CD4-positive, alpha-beta T cell treated with Interleukin-21 for 1 hour (primary cell): ENCODE measurements around the gene ABCA10.
A peak's percentile ranks its signal among the peaks of the same experiment; 100 is the strongest.
"Not testable (repeated sequence)": the region's sequence is repeated elsewhere in the genome, so short reads cannot be mapped to it uniquely, and the experiment has no call there.

Source experiments
- DNase-seq: peaks from one replicate; pipeline ENCODE4 v3.0.0-alpha.2; 2020

ABCA10 gene

DNA sequence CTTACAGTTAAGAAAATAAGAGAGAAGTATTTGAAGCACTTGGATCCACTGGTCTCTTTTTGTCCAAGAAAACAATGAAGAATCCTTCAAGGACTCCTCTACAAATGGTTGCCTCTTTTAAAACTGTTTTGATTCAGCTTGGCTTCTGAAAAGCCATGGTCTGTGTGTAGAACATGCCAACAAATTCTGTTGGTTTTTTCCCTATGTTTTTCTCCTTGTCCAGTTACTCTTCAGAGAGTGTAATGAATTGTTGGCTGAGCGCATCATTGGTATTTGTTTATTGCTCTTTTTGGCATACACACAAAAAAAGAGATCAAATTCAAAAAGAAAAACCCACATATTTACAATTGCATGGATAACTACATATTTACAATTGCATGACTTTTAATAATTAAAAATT is at the start of gene ABCA10:
TSS of gene ABCA10 (minus strand) at position 249 of the 400 bp plus-strand sequence. CDS start 3,466 bp downstream, outside the sequence.
- no peak for DNase-seq

DNA sequence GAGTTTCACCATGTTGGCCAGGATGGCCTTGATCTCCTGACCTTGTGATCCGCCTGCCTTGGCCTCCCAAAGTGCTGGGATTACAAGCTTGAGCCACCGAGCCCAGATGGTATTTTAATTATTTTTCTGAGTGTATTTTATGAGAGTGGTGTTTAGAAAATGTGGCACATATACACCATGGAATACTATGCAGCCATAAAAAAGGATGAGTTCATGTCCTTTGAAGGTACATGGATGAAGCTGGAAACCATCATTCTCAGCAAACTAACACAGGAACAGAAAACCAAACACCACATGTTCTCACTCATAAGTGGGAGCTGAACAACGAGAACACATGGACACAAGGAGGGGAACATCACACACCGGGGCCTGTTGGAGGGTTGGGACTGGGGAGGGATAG is 47.7 kb upstream of the ABCA10 start:
- not testable (repeated sequence) for DNase-seq

- no peak for DNase-seq
Observed at GRCh38 chr17:69275751-69276150, 47.1 kb upstream of the ABCA10 start.

- no peak for DNase-seq
Observed at GRCh38 chr17:69271023-69271422, 42.4 kb upstream of the ABCA10 start.

- no peak for DNase-seq
Observed at GRCh38 chr17:69269131-69269998, 40.7 kb upstream of the ABCA10 start.

GRCh38 chr17:69268543-69269014 is 40.0 kb upstream of the ABCA10 start:
- DNase-seq, result no peak

DNA sequence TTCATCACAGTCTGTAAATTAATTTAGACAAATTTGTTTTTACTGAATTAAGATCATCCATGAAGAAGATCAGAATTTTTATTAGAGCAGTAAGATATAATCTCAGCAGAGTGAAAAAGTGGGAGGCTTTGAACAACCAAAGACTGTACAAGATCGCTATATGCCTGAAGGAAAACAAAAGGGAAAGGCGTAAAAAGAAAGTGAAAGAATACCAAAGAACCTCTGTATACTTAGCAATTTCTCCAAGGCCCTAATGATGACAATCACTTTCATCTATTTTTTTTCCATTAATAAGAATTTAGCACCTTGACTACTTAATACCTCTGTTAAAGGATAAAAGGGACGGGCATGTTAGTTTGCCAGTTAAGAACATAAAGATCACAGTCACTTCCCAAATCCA is 38.6 kb upstream of the ABCA10 start:
- DNase-seq, result no peak

DNA sequence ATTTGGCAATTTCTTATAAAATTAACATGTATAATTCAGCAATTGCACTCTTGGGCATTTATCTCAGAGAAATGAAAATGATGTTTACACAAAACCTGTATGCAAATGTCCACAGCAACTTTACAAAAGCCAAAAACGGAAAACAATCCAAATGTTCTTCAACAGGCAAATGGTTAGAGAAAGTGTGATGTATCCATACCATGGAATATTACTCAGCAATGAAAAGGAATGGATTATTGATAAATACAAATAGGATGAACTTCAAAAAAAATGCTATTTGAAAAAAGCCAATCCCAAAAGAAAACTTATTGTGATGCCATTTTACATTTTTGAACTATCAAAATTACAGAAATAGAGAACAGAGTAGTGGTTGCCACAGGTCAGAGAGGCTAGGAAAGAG is 37.2 kb upstream of the ABCA10 start:
- no peak for DNase-seq

DNA sequence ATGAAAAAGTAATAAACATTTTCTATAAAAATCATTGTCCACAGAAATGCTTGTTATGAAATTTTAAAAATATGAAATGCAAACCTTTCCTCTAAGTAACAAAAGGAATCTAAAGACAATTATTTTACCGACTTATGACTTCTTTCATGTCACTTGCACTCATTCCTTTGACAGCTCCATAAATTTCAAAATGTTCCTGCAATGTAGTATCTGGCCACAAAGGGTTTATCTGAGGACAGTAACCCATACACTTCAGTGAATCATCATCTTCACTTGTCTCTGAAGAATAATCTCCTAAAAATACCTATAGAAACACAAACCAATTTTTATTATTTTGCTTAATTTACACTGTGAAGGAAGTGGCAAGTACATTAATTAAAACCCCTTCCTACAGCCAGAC is 25.6 kb upstream of the ABCA10 start:
- no peak for DNase-seq

DNA sequence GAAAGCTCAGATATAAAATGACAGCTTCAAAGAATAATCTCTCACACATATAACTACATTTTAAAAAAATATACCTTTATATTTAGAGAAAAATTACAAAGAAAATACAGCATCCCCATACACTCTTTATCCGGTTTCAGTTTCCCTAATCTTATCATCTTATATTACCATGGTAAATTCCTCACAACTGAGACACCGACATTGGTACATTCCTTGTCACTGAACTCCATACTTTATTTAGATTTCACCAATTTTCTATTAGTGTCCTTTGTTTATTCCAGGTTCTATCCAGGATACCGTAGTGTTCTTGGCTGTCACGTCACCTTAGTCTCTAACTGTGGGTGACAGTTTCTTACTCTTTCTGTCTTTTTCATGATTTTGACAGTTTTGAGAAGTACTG is 22.0 kb upstream of the ABCA10 start:
- DNase-seq, result no peak

DNA sequence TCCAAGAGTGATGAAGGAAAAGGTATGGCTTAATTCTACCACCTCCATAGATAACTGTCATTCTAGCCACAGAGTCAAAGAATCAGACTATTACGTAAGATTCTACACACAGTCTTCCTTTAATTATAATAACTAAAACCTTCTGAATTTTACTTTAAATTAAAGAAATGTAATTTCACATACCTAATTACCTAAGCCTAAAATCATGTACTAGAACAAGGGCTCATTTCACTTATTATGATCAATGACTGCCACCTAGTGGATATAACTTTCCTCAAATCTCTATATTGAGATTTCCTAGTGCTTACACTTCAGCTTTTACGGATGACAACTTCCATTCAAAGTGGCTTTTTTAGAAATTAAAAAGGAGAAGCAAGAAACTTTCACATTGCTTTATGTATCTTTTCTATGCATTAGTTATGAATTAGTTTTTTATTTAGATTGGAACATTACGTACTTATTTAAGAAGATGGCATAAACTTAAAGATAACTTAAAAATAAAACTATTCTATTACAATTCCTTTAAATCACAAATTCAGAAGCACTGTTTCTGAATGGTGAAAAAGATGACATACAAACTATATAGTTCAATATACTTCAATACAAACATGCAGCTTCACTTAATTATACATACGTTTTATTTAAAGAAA is 18.2 kb upstream of the ABCA10 start:
- peak; percentile 29 for DNase-seq

DNA sequence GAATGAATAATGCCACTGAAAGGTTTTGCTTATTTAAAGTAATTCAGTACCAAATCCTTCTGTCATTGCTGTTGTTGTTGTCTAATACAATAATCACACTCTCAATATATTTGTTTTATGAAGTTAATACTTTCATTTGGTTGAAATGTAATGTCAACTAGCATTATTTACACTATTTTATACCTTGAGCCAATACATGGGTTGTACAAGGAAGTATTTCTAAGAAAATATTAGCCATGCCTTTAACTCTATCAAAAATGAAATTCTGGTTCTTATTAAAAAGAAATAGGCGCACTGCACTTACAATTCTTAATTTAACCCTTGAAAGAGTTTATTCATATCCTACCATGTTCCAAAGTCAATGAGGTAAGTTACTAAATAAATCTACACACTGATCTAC is 17.6 kb upstream of the ABCA10 start:
- DNase-seq, result no peak

DNA sequence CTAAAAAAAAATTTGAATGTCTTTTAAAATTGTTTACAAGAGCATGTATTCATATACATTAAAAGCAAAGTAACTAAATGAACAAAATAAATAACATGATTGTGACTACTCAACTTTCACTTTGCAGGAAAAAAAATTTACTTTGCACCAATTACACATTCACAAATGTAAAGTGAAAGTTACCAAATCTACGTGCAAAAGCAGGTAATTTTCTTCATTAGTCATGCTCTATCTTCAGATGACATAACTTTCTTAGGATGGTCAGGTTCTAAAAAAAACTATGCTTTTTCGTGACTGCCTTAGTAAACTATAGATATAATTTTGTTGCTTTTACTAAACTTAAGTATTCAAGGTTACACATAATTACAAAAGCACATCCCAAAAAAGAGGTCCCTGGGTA is 17.0 kb upstream of the ABCA10 start:
- no peak for DNase-seq

GRCh38 chr17:69239611-69240600 is 11.3 kb upstream of the ABCA10 start:
- no peak for DNase-seq

DNA sequence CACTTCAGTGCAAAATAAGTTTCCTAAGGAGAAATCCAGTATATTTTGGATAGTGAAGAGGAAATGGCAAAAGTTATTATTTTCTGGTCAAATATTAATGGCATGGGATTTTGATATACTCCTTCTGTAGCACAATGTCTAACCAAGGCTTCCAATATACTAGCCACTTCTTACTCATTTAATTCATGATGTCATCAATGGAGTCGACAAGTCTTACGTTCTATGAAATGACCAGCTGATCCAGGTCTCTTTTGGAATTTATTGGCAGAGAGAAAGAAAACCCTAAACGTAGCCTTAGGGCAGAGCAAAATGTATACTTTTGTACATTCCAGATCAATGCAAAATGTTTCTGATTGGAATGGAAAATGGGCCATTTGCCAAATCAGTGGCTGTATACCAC is 8.3 kb upstream of the ABCA10 start:
- no peak for DNase-seq

GRCh38 chr17:69236464-69236863 is 7.8 kb upstream of the ABCA10 start:
- no peak for DNase-seq

GRCh38 chr17:69235338-69236058 is 6.9 kb upstream of the ABCA10 start:
- DNase-seq, result peak; percentile 57

- DNase-seq, result no peak
Observed at GRCh38 chr17:69232650-69233049, 4.0 kb upstream of the ABCA10 start.

- no peak for DNase-seq
Observed at GRCh38 chr17:69231521-69231920, 2.9 kb upstream of the ABCA10 start.

DNA sequence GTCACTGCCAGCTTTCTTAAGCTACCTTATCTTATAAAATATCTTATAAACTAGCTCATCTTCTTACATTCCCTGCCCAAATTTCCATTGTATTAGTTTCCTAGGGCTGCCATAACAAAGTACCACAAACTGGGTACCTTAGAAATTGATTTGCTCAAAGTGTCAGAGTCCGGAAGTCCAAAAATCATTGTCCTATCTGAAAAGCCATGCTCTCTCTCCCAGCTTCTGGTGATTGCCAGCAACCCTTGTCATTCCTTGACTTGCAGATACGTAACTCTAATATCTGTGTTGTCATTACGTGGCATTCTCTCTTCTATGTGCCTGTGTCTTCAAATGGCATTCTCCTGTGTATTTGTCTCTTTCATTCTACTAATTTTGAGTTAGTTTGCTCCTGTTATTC is 2.3 kb upstream of the ABCA10 start:
- DNase-seq, result no peak

- no peak for DNase-seq
Observed at GRCh38 chr17:69228018-69228417, 606 bp downstream of the ABCA10 start.

DNA sequence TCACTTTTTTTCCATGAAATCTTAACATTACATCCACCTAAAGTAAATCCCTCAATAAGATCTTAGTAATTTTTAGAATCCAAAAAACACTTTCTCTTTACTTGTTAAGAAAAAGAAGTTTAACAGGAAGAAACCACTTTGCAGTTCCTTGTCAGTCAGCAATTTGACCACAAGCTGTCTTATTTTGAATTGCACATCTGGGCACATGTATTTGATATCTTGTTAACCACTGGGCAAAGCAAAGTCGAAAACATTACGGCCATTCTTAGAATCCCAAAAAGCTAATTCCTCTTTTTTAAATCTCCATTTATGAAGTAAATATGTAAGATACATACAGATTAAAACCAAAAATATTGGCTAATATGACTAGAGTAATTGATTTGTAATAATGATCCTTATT is 1.1 kb downstream of the ABCA10 start:
- DNase-seq, result no peak
